WTC11 (cell line): ENCODE data around the gene ZNF630. TPM values are rescaled to one million over a fixed set of nuclear protein-coding genes. Genes with fewer than 3 reads are reported as not detected.

Source experiments
- ATAC-seq: fragments of 200-7000 bp; cut with Tn5 transposase; 2 replicates; pipeline ENCODE4 v1.10.0; 2021; ENCODE audit warnings: mild to moderate bottlenecking, moderate library complexity
- CTCF ChIA-PET: fragments of 300-600 bp; sonication (Branson Sonifier 250); formaldehyde crosslinking; loops from one replicate; lab custom pipeline; 2021; ENCODE audit warnings: antibody characterized with exemption; lab: Charles Lee
- POLR2A ChIA-PET: fragments of 350-600 bp; sonication (Branson Sonifier 250); formaldehyde crosslinking; loops from one replicate; lab custom pipeline; 2021; ENCODE audit warnings: antibody characterized with exemption; lab: Charles Lee
- DNase-seq: peaks from one replicate; pipeline ENCODE4 v3.0.0; 2021; ENCODE audit warnings: low spot score
- H3K27ac Mint-ChIP-seq: 2 replicates; pipeline ENCODE4 v1.8.0; 2021; ENCODE audit warnings: mixed read lengths
- H3K27me3 Mint-ChIP-seq: 2 replicates; pipeline ENCODE4 v1.8.0; 2021; ENCODE audit warnings: low read depth, mild to moderate bottlenecking, moderate library complexity, mixed read lengths
- H3K36me3 Mint-ChIP-seq: 2 replicates; pipeline ENCODE4 v1.8.0; 2021; ENCODE audit warnings: mixed read lengths
- H3K4me1 Mint-ChIP-seq: 2 replicates; pipeline ENCODE4 v1.8.0; 2022; ENCODE audit warnings: mixed read lengths
- H3K4me3 Mint-ChIP-seq: 2 replicates; pipeline ENCODE4 v1.8.0; 2021; ENCODE audit warnings: mild to moderate bottlenecking, moderate library complexity, mixed read lengths
- H3K9me3 Mint-ChIP-seq: 2 replicates; pipeline ENCODE4 v1.8.0; 2021; ENCODE audit warnings: mixed read lengths
- ATF3 ChIP-seq: sonication (generic); formaldehyde crosslinking; conservative IDR thresholded peaks from 2 replicates; pipeline ENCODE4 v1.8.1; 2022; ENCODE audit warnings: mild to moderate bottlenecking, missing genetic modification reagents
- CBFB ChIP-seq: sonication (generic); formaldehyde crosslinking; IDR thresholded peaks from 2 replicates; pipeline ENCODE4 v1.8.1; 2022; ENCODE audit warnings: mild to moderate bottlenecking, low read depth, missing genetic modification reagents
- GRHL2 ChIP-seq: fragments of 250-450 bp; sonication (Bioruptor Pico); IDR thresholded peaks from 2 replicates; pipeline ENCODE4 v1.8.0; 2022; ENCODE audit warnings: mild to moderate bottlenecking, moderate library complexity; ENCODE audit not compliant: insufficient replicate concordance, severe bottlenecking
- GTF2I ChIP-seq: fragments of 250-450 bp; sonication (Bioruptor Pico); conservative IDR thresholded peaks from 2 replicates; pipeline ENCODE4 v1.4.0; 2021; ENCODE audit warnings: mild to moderate bottlenecking
- HMGA2 ChIP-seq: fragments of 250-450 bp; sonication (Bioruptor Pico); IDR thresholded peaks from 2 replicates; pipeline ENCODE4 v1.4.0; 2021; ENCODE audit warnings: mild to moderate bottlenecking, moderate library complexity
- HMGXB4 ChIP-seq: sonication (generic); formaldehyde crosslinking; IDR thresholded peaks from 2 replicates; pipeline ENCODE4 v1.8.1; 2023; ENCODE audit warnings: mild to moderate bottlenecking, moderate library complexity, missing genetic modification reagents
- MAX ChIP-seq: sonication (generic); formaldehyde crosslinking; IDR thresholded peaks from 2 replicates; pipeline ENCODE4 v1.8.0; 2022; ENCODE audit warnings: mild to moderate bottlenecking, missing genetic modification reagents
- MXD4 ChIP-seq: fragments of 250-450 bp; sonication (Bioruptor Pico); IDR thresholded peaks from 2 replicates; pipeline ENCODE4 v1.8.0; 2021; ENCODE audit warnings: mild to moderate bottlenecking, moderate library complexity, borderline replicate concordance
- NR2C2 ChIP-seq: sonication (generic); formaldehyde crosslinking; IDR thresholded peaks from 2 replicates; pipeline ENCODE4 v1.8.0; 2022; ENCODE audit warnings: mild to moderate bottlenecking, missing genetic modification reagents
- OVOL2 ChIP-seq: fragments of 250-450 bp; sonication (Bioruptor Pico); IDR thresholded peaks from 2 replicates; pipeline ENCODE4 v1.9.0; 2021; ENCODE audit warnings: mild to moderate bottlenecking, borderline replicate concordance
- RELA ChIP-seq: sonication (generic); formaldehyde crosslinking; IDR thresholded peaks from 2 replicates; pipeline ENCODE4 v1.8.1; 2022; ENCODE audit warnings: missing genetic modification reagents, mild to moderate bottlenecking, borderline replicate concordance
- SMAD4 ChIP-seq: sonication (generic); formaldehyde crosslinking; IDR thresholded peaks from 2 replicates; pipeline ENCODE4 v1.8.0; 2022; ENCODE audit warnings: mild to moderate bottlenecking, missing genetic modification reagents
- TCF7 ChIP-seq: sonication (generic); formaldehyde crosslinking; IDR thresholded peaks from 2 replicates; pipeline ENCODE4 v1.8.0; 2022; ENCODE audit warnings: mild to moderate bottlenecking, low read depth, missing genetic modification reagents, moderate library complexity
- TEAD1 ChIP-seq: sonication (generic); formaldehyde crosslinking; IDR thresholded peaks from 2 replicates; pipeline ENCODE4 v1.8.0; 2022; ENCODE audit warnings: mild to moderate bottlenecking, missing genetic modification reagents
- TEAD4 ChIP-seq: sonication (generic); formaldehyde crosslinking; IDR thresholded peaks from 2 replicates; pipeline ENCODE4 v1.8.0; 2022; ENCODE audit warnings: mild to moderate bottlenecking, missing genetic modification reagents
- TP53 ChIP-seq: sonication (generic); formaldehyde crosslinking; IDR thresholded peaks from 2 replicates; pipeline ENCODE4 v1.8.1; 2023; ENCODE audit warnings: mild to moderate bottlenecking, missing genetic modification reagents
- ZNF121 ChIP-seq: sonication (generic); formaldehyde crosslinking; IDR thresholded peaks from 2 replicates; pipeline ENCODE4 v1.8.0; 2023; ENCODE audit warnings: missing genetic modification reagents
- ZNF671 ChIP-seq: fragments of 250-450 bp; sonication (Bioruptor Pico); IDR thresholded peaks from 2 replicates; pipeline ENCODE4 v1.8.0; 2021; ENCODE audit warnings: mild to moderate bottlenecking
- total RNA-seq: library from RNA; stranded (reverse); gene quantifications from 3 replicates; pipeline ENCODE4 v1.2.3, GENCODE V29; 2021
- TF ChIP-seq, protein P1 (sequence below): sonication (generic); formaldehyde crosslinking; IDR thresholded peaks from 2 replicates; pipeline ENCODE4 v1.8.0; 2022; ENCODE audit warnings: mild to moderate bottlenecking, missing genetic modification reagents
- TF ChIP-seq, protein P2 (sequence below): sonication (generic); formaldehyde crosslinking; IDR thresholded peaks from 2 replicates; pipeline ENCODE4 v1.8.1; 2023; ENCODE audit warnings: mild to moderate bottlenecking, missing genetic modification reagents, moderate library complexity
- TF ChIP-seq, protein P3 (sequence below): sonication (generic); formaldehyde crosslinking; IDR thresholded peaks from 2 replicates; pipeline ENCODE4 v1.8.0; 2023; ENCODE audit warnings: missing genetic modification reagents
- TF ChIP-seq, protein P4 (sequence below): fragments of 200-600 bp; IDR thresholded peaks from 2 replicates; pipeline ENCODE4 v1.8.0; 2022; ENCODE audit warnings: antibody characterized with exemption
- TF ChIP-seq, protein P5 (sequence below): fragments of 250-450 bp; sonication (Bioruptor Pico); IDR thresholded peaks from 2 replicates; pipeline ENCODE4 v1.9.0; 2021; ENCODE audit warnings: mild to moderate bottlenecking, borderline replicate concordance

Gene ZNF630
- total RNA-seq, 1 experiment from 2014 or later, result 1.3 TPM

DNA sequence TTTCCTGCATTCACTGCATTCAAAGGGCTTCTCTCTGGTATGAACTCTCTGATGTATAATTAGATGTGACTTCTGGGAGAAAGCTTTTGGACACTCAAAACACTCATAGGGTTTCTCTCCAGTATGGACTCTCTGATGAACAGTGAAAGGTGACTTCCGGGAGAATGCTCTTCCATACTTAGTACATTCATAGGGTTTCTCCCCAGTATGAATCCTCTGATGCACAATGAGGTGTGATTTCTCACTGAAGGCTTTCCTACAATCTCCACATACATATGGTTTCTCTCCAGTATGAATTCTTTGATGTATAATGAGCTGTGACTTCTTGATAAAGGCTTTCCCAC, 12.2 kb downstream of the ZNF630 start:
- Mint-ChIP-seq H3K9me3 (peaks cover 14% of the 10 kb centered on the region), H3K27me3 (no peaks in the 10 kb centered on the region), H3K4me1 (no peaks in the 10 kb centered on the region), H3K27ac (no peak overlapping the region), H3K4me3 (no peak overlapping the region), H3K36me3 (peaks cover 32% of the 10 kb centered on the region)
- ChIA-PET CTCF (no interaction called here), POLR2A (no interaction called here)
- DNase-seq (no peak), ATAC-seq (no peak)
- no peak for TF ChIP-seq SMAD4 (CRISPR knock-in tag)
- no peak for TF ChIP-seq ATF3 (CRISPR knock-in tag)
- TF ChIP-seq ZNF121 (CRISPR knock-in tag), result no peak
- no peak for TF ChIP-seq NR2C2
- TF ChIP-seq TP53 (CRISPR knock-in tag), result no peak
- TF ChIP-seq, protein P1, sequence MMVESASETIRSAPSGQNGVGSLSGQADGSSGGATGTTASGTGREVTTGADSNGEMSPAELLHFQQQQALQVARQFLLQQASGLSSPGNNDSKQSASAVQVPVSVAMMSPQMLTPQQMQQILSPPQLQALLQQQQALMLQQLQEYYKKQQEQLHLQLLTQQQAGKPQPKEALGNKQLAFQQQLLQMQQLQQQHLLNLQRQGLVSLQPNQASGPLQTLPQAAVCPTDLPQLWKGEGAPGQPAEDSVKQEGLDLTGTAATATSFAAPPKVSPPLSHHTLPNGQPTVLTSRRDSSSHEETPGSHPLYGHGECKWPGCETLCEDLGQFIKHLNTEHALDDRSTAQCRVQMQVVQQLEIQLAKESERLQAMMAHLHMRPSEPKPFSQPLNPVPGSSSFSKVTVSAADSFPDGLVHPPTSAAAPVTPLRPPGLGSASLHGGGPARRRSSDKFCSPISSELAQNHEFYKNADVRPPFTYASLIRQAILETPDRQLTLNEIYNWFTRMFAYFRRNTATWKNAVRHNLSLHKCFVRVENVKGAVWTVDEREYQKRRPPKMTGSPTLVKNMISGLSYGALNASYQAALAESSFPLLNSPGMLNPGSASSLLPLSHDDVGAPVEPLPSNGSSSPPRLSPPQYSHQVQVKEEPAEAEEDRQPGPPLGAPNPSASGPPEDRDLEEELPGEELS (CRISPR knock-in tag), result no peak
- no peak for TF ChIP-seq GRHL2
- TF ChIP-seq OVOL2 (CRISPR knock-in tag), result no peak
- TF ChIP-seq GTF2I (CRISPR knock-in tag), result no peak
- TF ChIP-seq, protein P2, sequence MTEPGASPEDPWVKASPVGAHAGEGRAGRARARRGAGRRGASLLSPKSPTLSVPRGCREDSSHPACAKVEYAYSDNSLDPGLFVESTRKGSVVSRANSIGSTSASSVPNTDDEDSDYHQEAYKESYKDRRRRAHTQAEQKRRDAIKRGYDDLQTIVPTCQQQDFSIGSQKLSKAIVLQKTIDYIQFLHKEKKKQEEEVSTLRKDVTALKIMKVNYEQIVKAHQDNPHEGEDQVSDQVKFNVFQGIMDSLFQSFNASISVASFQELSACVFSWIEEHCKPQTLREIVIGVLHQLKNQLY (CRISPR knock-in tag), result no peak
- no peak for TF ChIP-seq HMGA2 (CRISPR knock-in tag)
- TF ChIP-seq TCF7 (CRISPR knock-in tag), result no peak
- TF ChIP-seq ZNF671 (CRISPR knock-in tag), result no peak
- no peak for TF ChIP-seq TEAD4
- no peak for TF ChIP-seq CBFB (CRISPR knock-in tag)
- TF ChIP-seq RELA (CRISPR knock-in tag), result no peak
- TF ChIP-seq, all 79 proteins: peak for 0

GRCh38 chrX:48058621-48059295, 12.7 kb downstream of the ZNF630 start:
- POLR2A ChIA-PET, result no interaction called here
- peaks cover 14% of the 10 kb centered on the region for H3K9me3 Mint-ChIP-seq
- ATAC-seq (no peak), DNase-seq (no peak)
- no peak overlapping the region for H3K27ac Mint-ChIP-seq
- peaks cover 32% of the 10 kb centered on the region for H3K36me3 Mint-ChIP-seq
- no peaks in the 10 kb centered on the region for H3K4me1 Mint-ChIP-seq
- H3K27me3 Mint-ChIP-seq, result no peaks in the 10 kb centered on the region
- H3K4me3 Mint-ChIP-seq, result no peak overlapping the region
- CTCF ChIA-PET, result no interaction called here
- TF ChIP-seq HMGXB4 (CRISPR knock-in tag) (no peak), TEAD1 (CRISPR knock-in tag) (no peak), SMAD4 (CRISPR knock-in tag) (no peak), MAX (CRISPR knock-in tag) (no peak), MXD4 (CRISPR knock-in tag) (no peak)
- TF ChIP-seq, protein P3, sequence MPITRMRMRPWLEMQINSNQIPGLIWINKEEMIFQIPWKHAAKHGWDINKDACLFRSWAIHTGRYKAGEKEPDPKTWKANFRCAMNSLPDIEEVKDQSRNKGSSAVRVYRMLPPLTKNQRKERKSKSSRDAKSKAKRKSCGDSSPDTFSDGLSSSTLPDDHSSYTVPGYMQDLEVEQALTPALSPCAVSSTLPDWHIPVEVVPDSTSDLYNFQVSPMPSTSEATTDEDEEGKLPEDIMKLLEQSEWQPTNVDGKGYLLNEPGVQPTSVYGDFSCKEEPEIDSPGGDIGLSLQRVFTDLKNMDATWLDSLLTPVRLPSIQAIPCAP (CRISPR knock-in tag), result no peak
- TF ChIP-seq, protein P4, sequence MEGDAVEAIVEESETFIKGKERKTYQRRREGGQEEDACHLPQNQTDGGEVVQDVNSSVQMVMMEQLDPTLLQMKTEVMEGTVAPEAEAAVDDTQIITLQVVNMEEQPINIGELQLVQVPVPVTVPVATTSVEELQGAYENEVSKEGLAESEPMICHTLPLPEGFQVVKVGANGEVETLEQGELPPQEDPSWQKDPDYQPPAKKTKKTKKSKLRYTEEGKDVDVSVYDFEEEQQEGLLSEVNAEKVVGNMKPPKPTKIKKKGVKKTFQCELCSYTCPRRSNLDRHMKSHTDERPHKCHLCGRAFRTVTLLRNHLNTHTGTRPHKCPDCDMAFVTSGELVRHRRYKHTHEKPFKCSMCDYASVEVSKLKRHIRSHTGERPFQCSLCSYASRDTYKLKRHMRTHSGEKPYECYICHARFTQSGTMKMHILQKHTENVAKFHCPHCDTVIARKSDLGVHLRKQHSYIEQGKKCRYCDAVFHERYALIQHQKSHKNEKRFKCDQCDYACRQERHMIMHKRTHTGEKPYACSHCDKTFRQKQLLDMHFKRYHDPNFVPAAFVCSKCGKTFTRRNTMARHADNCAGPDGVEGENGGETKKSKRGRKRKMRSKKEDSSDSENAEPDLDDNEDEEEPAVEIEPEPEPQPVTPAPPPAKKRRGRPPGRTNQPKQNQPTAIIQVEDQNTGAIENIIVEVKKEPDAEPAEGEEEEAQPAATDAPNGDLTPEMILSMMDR, result no peak
- TF ChIP-seq, protein P5, sequence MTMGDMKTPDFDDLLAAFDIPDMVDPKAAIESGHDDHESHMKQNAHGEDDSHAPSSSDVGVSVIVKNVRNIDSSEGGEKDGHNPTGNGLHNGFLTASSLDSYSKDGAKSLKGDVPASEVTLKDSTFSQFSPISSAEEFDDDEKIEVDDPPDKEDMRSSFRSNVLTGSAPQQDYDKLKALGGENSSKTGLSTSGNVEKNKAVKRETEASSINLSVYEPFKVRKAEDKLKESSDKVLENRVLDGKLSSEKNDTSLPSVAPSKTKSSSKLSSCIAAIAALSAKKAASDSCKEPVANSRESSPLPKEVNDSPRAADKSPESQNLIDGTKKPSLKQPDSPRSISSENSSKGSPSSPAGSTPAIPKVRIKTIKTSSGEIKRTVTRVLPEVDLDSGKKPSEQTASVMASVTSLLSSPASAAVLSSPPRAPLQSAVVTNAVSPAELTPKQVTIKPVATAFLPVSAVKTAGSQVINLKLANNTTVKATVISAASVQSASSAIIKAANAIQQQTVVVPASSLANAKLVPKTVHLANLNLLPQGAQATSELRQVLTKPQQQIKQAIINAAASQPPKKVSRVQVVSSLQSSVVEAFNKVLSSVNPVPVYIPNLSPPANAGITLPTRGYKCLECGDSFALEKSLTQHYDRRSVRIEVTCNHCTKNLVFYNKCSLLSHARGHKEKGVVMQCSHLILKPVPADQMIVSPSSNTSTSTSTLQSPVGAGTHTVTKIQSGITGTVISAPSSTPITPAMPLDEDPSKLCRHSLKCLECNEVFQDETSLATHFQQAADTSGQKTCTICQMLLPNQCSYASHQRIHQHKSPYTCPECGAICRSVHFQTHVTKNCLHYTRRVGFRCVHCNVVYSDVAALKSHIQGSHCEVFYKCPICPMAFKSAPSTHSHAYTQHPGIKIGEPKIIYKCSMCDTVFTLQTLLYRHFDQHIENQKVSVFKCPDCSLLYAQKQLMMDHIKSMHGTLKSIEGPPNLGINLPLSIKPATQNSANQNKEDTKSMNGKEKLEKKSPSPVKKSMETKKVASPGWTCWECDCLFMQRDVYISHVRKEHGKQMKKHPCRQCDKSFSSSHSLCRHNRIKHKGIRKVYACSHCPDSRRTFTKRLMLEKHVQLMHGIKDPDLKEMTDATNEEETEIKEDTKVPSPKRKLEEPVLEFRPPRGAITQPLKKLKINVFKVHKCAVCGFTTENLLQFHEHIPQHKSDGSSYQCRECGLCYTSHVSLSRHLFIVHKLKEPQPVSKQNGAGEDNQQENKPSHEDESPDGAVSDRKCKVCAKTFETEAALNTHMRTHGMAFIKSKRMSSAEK (CRISPR knock-in tag), result no peak
